ENCODE measurements around the gene RGS9. TPM values are rescaled to one million over a fixed set of nuclear protein-coding genes. Genes with fewer than 3 reads are reported as not detected.

RGS9 gene
- total and polyA plus RNA-seq, 10 donors: 5.5 to 9.6 (median 7.4) TPM

DNA sequence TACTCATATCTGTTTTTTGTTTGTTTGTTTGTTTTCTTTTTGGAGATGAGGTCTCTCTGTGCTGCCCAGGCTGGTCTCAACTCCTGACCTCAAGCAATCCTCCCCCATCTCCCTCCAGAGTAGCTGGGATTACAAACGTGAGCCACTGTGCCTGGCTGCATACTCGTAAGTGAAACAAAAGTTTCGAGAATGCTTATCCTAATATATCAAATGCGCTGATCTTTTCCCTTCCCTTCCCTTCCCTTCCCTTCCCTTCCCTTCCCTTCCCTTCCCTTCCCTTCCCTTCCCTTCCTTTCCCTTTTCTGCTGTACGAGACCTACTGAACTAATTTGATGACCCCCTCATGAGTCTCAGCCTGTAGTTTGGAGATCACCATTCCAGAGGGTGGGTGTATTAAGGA is 122.1 kb downstream of the RGS9 start:
- H3K4me1 ChIP-seq: peaks cover 0 to 7% (median 0%) of the 10 kb centered on the region in 6 donors
- WGBS, 5 donors: 68 to 84% (median 76%) methylated on average over 4 to 5 of the region's 5 CpGs
- no peaks in the 10 kb centered on the region for H3K36me3 ChIP-seq
- no peak overlapping the region for H3K4me3 ChIP-seq
- DNase-seq: no peak
- H3K9me3 ChIP-seq: peaks cover 0 to 12% (median 10%) of the 10 kb centered on the region in 8 donors
- intact Hi-C loops (cut with DNase I; ENCODE audit: low total_unique reads): no loop called here
- H3K27ac ChIP-seq: no peak overlapping the region
- peaks cover 0 to 2% (median 0%) of the 10 kb centered on the region in 7 donors for H3K27me3 ChIP-seq (replicated peaks in 1 of 7)
- TF ChIP-seq POLR2AphosphoS5 (IDR thresholded peaks at IDR 0.05) (no peak), POLR2A (IDR thresholded peaks at IDR 0.05) (no peak)
- TF ChIP-seq, protein P1, sequence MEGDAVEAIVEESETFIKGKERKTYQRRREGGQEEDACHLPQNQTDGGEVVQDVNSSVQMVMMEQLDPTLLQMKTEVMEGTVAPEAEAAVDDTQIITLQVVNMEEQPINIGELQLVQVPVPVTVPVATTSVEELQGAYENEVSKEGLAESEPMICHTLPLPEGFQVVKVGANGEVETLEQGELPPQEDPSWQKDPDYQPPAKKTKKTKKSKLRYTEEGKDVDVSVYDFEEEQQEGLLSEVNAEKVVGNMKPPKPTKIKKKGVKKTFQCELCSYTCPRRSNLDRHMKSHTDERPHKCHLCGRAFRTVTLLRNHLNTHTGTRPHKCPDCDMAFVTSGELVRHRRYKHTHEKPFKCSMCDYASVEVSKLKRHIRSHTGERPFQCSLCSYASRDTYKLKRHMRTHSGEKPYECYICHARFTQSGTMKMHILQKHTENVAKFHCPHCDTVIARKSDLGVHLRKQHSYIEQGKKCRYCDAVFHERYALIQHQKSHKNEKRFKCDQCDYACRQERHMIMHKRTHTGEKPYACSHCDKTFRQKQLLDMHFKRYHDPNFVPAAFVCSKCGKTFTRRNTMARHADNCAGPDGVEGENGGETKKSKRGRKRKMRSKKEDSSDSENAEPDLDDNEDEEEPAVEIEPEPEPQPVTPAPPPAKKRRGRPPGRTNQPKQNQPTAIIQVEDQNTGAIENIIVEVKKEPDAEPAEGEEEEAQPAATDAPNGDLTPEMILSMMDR (IDR thresholded peaks at IDR 0.05 in 8 of 11, conservative IDR thresholded peaks at IDR 0.05 in 3 of 11): no peak

DNA sequence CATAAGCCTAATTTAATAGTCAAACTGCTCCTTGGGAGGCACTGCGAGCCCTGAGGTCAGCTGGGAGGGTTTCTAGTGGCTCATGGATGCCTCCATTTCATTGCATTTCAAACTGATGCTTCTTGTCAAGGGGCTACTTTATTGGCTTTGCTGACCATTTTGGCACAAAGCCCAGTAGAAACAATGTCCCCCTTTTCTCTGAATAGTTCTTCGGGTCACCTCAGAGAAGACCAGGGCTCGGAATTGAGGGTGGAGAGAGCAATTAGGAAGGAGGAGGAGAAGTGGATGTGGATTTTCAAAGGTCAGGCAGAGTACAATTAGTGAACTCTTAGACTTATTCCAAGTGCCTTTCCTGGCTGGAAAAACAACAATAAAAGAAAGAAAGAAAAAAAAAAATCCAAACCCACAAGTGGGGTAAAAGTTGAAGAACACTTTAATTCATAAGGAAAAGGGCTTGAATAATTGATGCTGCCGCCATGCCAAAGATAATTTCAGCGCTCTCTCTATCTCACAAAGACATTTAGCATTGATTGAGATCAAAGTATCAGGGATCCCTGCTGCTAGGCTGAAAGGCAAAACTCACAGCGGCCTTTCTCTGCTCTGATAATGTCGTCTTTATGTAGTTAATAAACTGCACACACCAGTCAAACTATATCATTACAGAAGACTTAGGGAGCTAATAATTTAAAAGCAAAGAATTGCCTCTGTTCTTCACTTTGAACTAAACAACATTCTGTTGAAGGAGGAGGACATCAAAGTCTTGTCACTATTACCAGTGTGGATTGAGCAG is 122.7 kb downstream of the RGS9 start:
- peaks cover 0 to 7% (median 0%) of the 10 kb centered on the region in 6 donors for H3K4me1 ChIP-seq
- no peaks in the 10 kb centered on the region for H3K27me3 ChIP-seq (replicated peaks in 1 of 7)
- intact Hi-C loops (cut with DNase I; ENCODE audit: low total_unique reads): no loop called here
- H3K27ac ChIP-seq: no peak overlapping the region
- WGBS, 5 donors: 74 to 87% (median 81%) methylated on average over 7 of the region's 7 CpGs
- H3K9me3 ChIP-seq: peaks cover 0 to 12% (median 10%) of the 10 kb centered on the region in 8 donors
- no peaks in the 10 kb centered on the region for H3K36me3 ChIP-seq
- TF ChIP-seq POLR2A (IDR thresholded peaks at IDR 0.05) (no peak), POLR2AphosphoS5 (IDR thresholded peaks at IDR 0.05) (no peak)
- TF ChIP-seq, protein P1 (IDR thresholded peaks at IDR 0.05 in 8 of 11, conservative IDR thresholded peaks at IDR 0.05 in 3 of 11): no peak
- no peak for DNase-seq
- H3K4me3 ChIP-seq: no peak overlapping the region

DNA sequence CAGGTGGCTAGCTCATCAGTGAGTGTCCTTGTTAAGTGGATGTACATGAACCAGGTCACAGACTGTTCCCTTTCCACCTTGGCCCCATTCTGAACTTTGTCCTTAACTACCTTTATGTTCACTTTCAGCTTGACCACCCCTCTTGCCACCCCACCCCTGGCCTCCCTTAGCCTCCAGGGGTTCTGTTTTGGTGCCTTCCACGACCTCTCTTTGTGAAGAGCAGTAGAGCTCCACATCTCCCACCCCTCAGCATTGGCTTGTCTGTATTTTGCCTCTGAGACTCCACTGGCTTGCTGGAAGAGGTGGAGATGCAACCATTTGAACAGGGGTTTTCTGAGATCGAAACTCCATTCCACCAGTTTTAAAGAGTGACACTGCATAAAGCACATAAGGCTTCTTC is 123.5 kb downstream of the RGS9 start:
- WGBS, 5 donors: 70 to 80% (median 75%) methylated on average over 2 of the region's 2 CpGs
- TF ChIP-seq POLR2AphosphoS5 (IDR thresholded peaks at IDR 0.05) (no peak), POLR2A (IDR thresholded peaks at IDR 0.05) (no peak)
- TF ChIP-seq, protein P1 (IDR thresholded peaks at IDR 0.05 in 8 of 11, conservative IDR thresholded peaks at IDR 0.05 in 3 of 11): no peak
- intact Hi-C loops (cut with DNase I; ENCODE audit: low total_unique reads): no loop called here

DNA sequence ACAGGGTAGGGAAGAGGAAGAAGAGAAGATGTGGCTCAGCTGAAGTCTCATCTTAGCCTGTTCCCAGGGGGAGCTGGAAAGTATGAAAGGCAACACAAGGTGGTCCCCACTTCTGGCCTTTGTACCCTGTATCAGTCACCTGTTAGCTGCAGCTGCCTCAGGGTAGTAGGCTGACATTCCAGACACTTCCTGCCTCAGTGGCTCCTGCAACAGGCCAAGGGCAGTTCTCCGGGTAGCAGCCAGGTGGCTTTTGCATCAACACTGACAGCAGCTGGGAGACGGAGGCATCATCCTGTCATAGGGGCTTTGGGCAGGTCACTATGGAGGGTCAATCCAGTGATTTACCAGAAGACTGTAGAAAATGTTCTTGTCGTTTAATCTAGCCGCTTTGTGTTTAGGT is 124.0 kb downstream of the RGS9 start:
- peaks cover 0 to 11% (median 3%) of the 10 kb centered on the region in 8 donors for H3K9me3 ChIP-seq
- H3K27ac ChIP-seq: no peak overlapping the region
- 72 to 86% (median 78%) methylated on average over 4 of the region's 4 CpGs for WGBS, 5 donors
- no peak overlapping the region for H3K4me3 ChIP-seq
- H3K36me3 ChIP-seq: no peaks in the 10 kb centered on the region
- TF ChIP-seq POLR2AphosphoS5 (IDR thresholded peaks at IDR 0.05): no peak
- TF ChIP-seq, protein P1 (IDR thresholded peaks at IDR 0.05 in 8 of 11, conservative IDR thresholded peaks at IDR 0.05 in 3 of 11): no peak
- no peak for TF ChIP-seq POLR2A (IDR thresholded peaks at IDR 0.05)
- H3K4me1 ChIP-seq: peaks cover 0 to 7% (median 0%) of the 10 kb centered on the region in 6 donors
- no peak for DNase-seq
- no peaks in the 10 kb centered on the region for H3K27me3 ChIP-seq (replicated peaks in 1 of 7)
- intact Hi-C loops (cut with DNase I; ENCODE audit: low total_unique reads): no loop called here

More for the DNA sequence above, 123.5 kb downstream of the RGS9 start:
- peaks cover 0 to 11% (median 8%) of the 10 kb centered on the region in 8 donors for H3K9me3 ChIP-seq
- H3K4me3 ChIP-seq: no peak overlapping the region
- no peaks in the 10 kb centered on the region for H3K36me3 ChIP-seq
- no peak overlapping the region for H3K27ac ChIP-seq
- H3K4me1 ChIP-seq: peaks cover 0 to 7% (median 0%) of the 10 kb centered on the region in 6 donors
- DNase-seq: no peak
- H3K27me3 ChIP-seq (replicated peaks in 1 of 7): no peaks in the 10 kb centered on the region

Data from spleen (tissue), 11 donors.